Stimulated activated CD4-positive, alpha-beta T cell treated with anti-CD3 and anti-CD28 coated beads, Interleukin-15, amount 100 ng/mL, for 1 hour (primary cell): ENCODE data around the gene GADD45G.

ENCODE experiments used
- DNase-seq, 2 donors: peaks; one replicate each; pipeline ENCODE4 v3.0.0-alpha.2; 2020; ENCODE audit warnings: low read depth in 1 of 2, low spot score in 1 of 2

GADD45G gene

GRCh38 chr9:89629081-89629976 is 24.5 kb downstream of the GADD45G start:
- no peak for DNase-seq

DNA sequence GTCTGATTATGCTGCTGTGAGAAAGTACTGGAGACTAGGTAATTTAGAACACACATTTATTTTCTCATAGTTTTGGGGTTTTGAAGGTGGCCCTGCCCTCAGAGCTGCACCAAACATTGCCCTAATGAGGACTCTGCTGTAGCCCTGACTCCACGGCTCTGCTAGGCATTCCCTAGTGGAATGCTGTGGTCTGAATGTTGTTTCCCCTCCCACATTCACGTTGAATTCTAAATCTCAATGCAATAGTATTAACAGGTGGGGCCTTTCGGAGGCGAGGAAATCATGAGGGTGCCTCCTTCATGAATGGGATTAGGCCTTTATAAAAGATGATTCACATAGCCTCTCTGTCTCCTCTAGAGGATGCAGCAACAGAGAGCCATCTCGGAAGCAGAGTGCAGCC is 25.7 kb downstream of the GADD45G start:
- DNase-seq = no peak

DNA sequence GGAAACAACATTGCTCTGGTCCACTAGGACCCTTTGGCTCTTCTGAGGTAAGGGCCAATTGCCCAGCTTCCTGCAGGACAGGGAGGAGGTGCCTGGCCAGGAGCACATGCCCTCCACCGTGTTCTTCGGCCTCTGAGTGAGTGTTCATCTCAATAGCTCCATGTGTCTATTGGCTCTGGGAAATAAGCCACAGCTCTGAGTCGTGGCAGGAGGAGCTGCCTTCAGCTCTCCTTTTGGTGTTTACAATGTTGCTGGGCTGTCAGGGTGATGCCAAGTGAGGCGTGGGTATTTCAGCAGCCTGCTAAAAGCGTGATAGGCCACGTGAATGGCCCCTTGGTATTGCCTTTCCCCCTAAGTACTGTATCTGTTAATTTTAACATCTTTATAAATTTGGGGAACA is 26.6 kb downstream of the GADD45G start:
- no peak for DNase-seq

DNA sequence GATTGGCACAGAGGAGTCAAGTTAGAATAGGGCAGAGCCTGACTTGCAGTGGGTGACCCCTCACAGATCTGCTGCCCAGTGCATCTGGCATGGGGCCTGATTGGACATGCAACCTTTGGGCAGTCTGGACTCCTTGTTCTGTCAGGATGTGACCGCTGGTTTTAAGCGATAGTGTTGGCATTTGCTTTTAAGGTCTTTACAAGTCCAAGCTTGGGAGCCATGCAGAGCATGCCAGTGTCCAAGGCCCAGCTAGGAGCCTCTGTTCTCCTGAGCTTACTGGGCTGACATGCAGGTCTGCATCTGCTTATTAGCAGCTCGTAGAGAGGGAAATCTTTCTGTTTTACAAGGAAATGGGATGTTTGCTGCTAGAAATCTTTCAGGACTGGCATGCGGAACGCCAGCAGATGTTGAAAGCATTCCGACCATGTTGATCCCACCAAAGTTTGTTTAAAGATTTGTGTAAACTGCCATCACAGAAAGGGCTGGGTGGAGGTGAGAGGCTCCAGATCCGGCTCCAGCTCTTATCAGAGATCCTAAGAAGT is 27.5 kb downstream of the GADD45G start:
- DNase-seq = no peak

DNA sequence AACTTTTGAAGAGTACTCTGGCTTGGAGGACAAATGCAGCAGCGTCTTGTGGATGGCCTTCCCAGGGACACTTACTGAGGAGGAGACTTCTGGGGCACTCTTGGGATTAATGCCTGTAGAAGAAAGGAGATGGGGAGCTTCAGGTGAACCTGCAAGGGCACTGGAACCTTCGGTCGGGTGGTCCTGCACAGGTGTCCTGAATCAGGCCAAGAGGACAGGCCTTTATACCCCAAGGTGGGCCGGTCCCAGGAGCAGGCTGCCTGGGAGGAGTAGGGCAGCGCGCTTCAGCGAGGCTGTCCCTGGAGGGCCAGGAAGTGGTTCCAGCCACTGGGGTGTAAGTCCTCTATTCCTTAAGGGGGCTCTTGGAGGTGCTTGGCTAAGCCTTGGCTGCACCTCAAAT is 27.9 kb downstream of the GADD45G start:
- DNase-seq = no peak

GRCh38 chr9:89633404-89633803 is 28.6 kb downstream of the GADD45G start:
- DNase-seq = no peak

DNA sequence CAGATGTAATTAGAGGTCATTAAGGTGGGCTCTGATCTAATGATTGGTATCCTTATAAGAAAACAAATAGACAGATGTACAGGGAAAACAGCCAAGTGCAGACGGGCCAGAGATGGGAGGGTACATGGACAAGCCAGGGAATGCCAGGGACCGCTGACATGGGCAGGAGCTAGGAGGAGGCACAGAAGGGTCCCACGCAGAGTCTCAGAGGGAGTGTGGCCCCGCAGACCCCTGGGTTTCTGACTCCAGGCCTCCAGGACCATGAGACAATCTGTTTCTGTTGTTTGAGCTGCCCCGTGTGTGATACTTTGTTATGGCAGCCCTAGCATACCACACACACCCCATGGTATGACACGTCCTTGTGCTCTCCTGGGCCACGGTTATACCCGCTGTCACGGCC is 29.1 kb downstream of the GADD45G start:
- DNase-seq = no peak

- DNase-seq = no peak
Measured at GRCh38 chr9:89634995-89635742, 30.4 kb downstream of the GADD45G start.

DNA sequence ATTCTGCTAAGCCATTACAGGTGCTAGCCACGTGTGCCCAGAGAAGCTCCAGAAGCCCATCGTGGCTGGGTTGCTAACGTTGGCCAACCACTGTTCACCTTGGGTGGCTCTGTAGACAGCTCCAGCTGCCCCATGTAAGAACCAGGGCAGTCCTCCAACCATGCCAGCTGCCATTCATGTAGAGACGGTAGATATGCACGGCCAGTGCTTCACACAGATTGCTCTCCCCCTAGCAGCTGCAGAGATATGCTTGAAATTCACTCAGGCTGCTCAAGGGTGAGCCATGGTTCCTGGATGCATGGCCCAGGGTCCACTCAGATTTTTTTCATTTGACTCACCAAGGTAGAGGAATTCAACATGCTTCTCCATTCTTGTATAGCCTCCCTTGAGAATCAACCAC is 31.0 kb downstream of the GADD45G start:
- no peak for DNase-seq

GRCh38 chr9:89637787-89638186 is 33.0 kb downstream of the GADD45G start:
- no peak for DNase-seq

GRCh38 chr9:89638359-89638758 is 33.5 kb downstream of the GADD45G start:
- no peak for DNase-seq

GRCh38 chr9:89638893-89639292 is 34.1 kb downstream of the GADD45G start:
- DNase-seq = no peak

DNA sequence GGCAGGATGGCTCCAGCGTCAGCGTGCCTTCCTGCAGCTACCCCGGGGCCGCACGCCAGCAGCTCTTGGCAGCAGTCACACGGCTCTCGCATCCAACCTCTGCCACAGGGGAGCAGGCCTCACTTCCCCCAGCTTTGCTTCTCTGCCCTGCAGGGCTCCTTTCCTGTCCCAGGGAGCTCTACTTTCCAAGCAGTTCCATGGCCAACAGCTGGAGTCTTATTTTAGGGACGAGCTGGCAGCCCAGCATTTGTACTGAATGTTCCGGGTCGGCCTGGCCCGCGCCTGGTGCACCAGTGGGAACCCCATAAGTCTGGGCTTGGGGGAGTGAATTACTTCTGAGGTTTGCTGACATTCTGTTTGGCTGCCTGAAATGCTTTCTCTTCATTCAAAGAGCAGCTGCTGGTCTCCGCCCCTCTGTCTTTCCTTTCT is 34.6 kb downstream of the GADD45G start:
- DNase-seq = no peak

DNA sequence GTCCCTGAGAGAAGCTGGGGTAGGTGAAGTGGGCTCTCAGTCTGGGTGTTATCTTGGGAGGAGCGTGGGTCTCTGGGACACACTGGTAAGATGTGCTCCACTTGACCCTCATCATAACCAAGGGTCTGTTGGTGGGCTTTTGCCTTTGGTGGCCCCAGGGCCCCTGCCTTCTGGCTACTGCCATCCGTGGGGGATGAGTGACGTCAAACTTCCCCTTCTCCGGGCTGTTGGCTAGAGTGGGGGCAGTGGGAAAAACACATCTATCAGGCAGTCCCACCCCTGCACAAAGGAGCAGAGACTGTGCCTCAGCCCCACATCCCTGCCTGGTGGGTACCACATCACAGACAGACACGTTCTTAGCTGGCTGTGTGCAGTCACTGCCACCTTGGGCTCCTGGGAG is 35.1 kb downstream of the GADD45G start:
- DNase-seq = no peak

- DNase-seq = no peak
Measured at GRCh38 chr9:89640361-89640760, 35.5 kb downstream of the GADD45G start.

GRCh38 chr9:89640801-89641200 is 36.0 kb downstream of the GADD45G start:
- no peak for DNase-seq

GRCh38 chr9:89641980-89642379 is 37.2 kb downstream of the GADD45G start:
- DNase-seq = no peak

- DNase-seq = no peak
Measured at GRCh38 chr9:89642789-89643188, 38.0 kb downstream of the GADD45G start.

- no peak for DNase-seq
Measured at GRCh38 chr9:89646189-89646939, 41.6 kb downstream of the GADD45G start.

GRCh38 chr9:89647366-89648128 is 42.7 kb downstream of the GADD45G start:
- DNase-seq = no peak
